Measurements from ENCODE around the gene ASCC3.
"Not testable (repeated sequence)": the region's sequence is repeated elsewhere in the genome, so short reads cannot be mapped to it uniquely, and the experiment has no call there.

The ASCC3 gene

GRCh38 chr6:100751590-100751989 is 129.5 kb downstream of the ASCC3 start:
- no peak overlapping the region for H3K27ac Mint-ChIP-seq
- no peaks in the 10 kb centered on the region for H3K9me3 Mint-ChIP-seq
- no peaks in the 10 kb centered on the region for H3K4me1 Mint-ChIP-seq (ENCODE audit: low read depth)
- H3K4me3 Mint-ChIP-seq, result no peak overlapping the region
- H3K27me3 Mint-ChIP-seq (ENCODE audit: low read depth), result no peaks in the 10 kb centered on the region
- H3K36me3 Mint-ChIP-seq (ENCODE audit: low read depth), result peaks cover 18% of the 10 kb centered on the region

GRCh38 chr6:100745419-100746041 is 135.6 kb downstream of the ASCC3 start:
- no peaks in the 10 kb centered on the region for H3K27me3 Mint-ChIP-seq (ENCODE audit: low read depth)
- H3K4me3 Mint-ChIP-seq, result no peak overlapping the region
- H3K4me1 Mint-ChIP-seq (ENCODE audit: low read depth), result no peaks in the 10 kb centered on the region
- H3K27ac Mint-ChIP-seq, result no peak overlapping the region
- peaks cover 17% of the 10 kb centered on the region for H3K9me3 Mint-ChIP-seq
- peaks cover 32% of the 10 kb centered on the region for H3K36me3 Mint-ChIP-seq (ENCODE audit: low read depth)

GRCh38 chr6:100740439-100740838 is 140.7 kb downstream of the ASCC3 start:
- Mint-ChIP-seq H3K27me3 (ENCODE audit: low read depth) (no peaks in the 10 kb centered on the region), H3K27ac (no peak overlapping the region)

GRCh38 chr6:100737720-100738119 is 143.4 kb downstream of the ASCC3 start:
- not testable (repeated sequence) for H3K27ac Mint-ChIP-seq; H3K4me3 Mint-ChIP-seq; H3K27me3 Mint-ChIP-seq (ENCODE audit: low read depth); H3K4me1 Mint-ChIP-seq (ENCODE audit: low read depth)
- peaks cover 26% of the 10 kb centered on the region for H3K9me3 Mint-ChIP-seq
- peaks cover 19% of the 10 kb centered on the region for H3K36me3 Mint-ChIP-seq (ENCODE audit: low read depth)

More at GRCh38 chr6:100740439-100740838, 140.7 kb downstream of the ASCC3 start:
- H3K4me3 Mint-ChIP-seq, result no peak overlapping the region
- H3K36me3 Mint-ChIP-seq (ENCODE audit: low read depth), result peaks cover 26% of the 10 kb centered on the region
- peaks cover 7% of the 10 kb centered on the region for H3K4me1 Mint-ChIP-seq (ENCODE audit: low read depth)
- peaks cover 29% of the 10 kb centered on the region for H3K9me3 Mint-ChIP-seq

GRCh38 chr6:100731411-100731810 is 149.7 kb downstream of the ASCC3 start:
- Mint-ChIP-seq H3K36me3 (ENCODE audit: low read depth) (no peaks in the 10 kb centered on the region), H3K4me1 (ENCODE audit: low read depth) (no peaks in the 10 kb centered on the region), H3K27me3 (ENCODE audit: low read depth) (no peaks in the 10 kb centered on the region), H3K9me3 (no peaks in the 10 kb centered on the region), H3K27ac (no peak overlapping the region), H3K4me3 (no peak overlapping the region)

- H3K4me3 Mint-ChIP-seq, result no peak overlapping the region
- H3K27me3 Mint-ChIP-seq (ENCODE audit: low read depth), result no peaks in the 10 kb centered on the region
Observed at GRCh38 chr6:100730001-100730980, 150.8 kb downstream of the ASCC3 start.

GRCh38 chr6:100726666-100727065 is 154.5 kb downstream of the ASCC3 start:
- Mint-ChIP-seq H3K36me3 (ENCODE audit: low read depth) (peaks cover 11% of the 10 kb centered on the region), H3K4me3 (no peak overlapping the region), H3K27me3 (ENCODE audit: low read depth) (no peaks in the 10 kb centered on the region), H3K4me1 (ENCODE audit: low read depth) (no peaks in the 10 kb centered on the region), H3K9me3 (no peaks in the 10 kb centered on the region), H3K27ac (no peak overlapping the region)

More at GRCh38 chr6:100730001-100730980, 150.8 kb downstream of the ASCC3 start:
- Mint-ChIP-seq H3K27ac (no peak overlapping the region), H3K9me3 (no peaks in the 10 kb centered on the region), H3K4me1 (ENCODE audit: low read depth) (no peaks in the 10 kb centered on the region), H3K36me3 (ENCODE audit: low read depth) (peaks cover 2% of the 10 kb centered on the region)

GRCh38 chr6:100724696-100725095 is 156.4 kb downstream of the ASCC3 start:
- Mint-ChIP-seq H3K4me1 (ENCODE audit: low read depth) (peaks cover 9% of the 10 kb centered on the region), H3K4me3 (no peak overlapping the region), H3K27me3 (ENCODE audit: low read depth) (no peaks in the 10 kb centered on the region), H3K36me3 (ENCODE audit: low read depth) (peaks cover 11% of the 10 kb centered on the region), H3K9me3 (no peaks in the 10 kb centered on the region), H3K27ac (no peak overlapping the region)

GRCh38 chr6:100724222-100724621 is 156.9 kb downstream of the ASCC3 start:
- Mint-ChIP-seq H3K36me3 (ENCODE audit: low read depth) (peaks cover 11% of the 10 kb centered on the region), H3K27me3 (ENCODE audit: low read depth) (no peaks in the 10 kb centered on the region), H3K27ac (no peak overlapping the region), H3K4me3 (no peak overlapping the region), H3K4me1 (ENCODE audit: low read depth) (peaks cover 9% of the 10 kb centered on the region), H3K9me3 (no peaks in the 10 kb centered on the region)

- Mint-ChIP-seq H3K27me3 (ENCODE audit: low read depth) (no peaks in the 10 kb centered on the region), H3K4me1 (ENCODE audit: low read depth) (peaks cover 9% of the 10 kb centered on the region), H3K9me3 (no peaks in the 10 kb centered on the region)
Observed at GRCh38 chr6:100721256-100721655, 159.9 kb downstream of the ASCC3 start.

GRCh38 chr6:100719883-100720682 is 161.0 kb downstream of the ASCC3 start:
- Mint-ChIP-seq H3K4me3 (no peak overlapping the region), H3K4me1 (ENCODE audit: low read depth) (peaks cover 9% of the 10 kb centered on the region), H3K27me3 (ENCODE audit: low read depth) (no peaks in the 10 kb centered on the region), H3K36me3 (ENCODE audit: low read depth) (peaks cover 11% of the 10 kb centered on the region), H3K9me3 (no peaks in the 10 kb centered on the region), H3K27ac (no peak overlapping the region)

More at GRCh38 chr6:100721256-100721655, 159.9 kb downstream of the ASCC3 start:
- no peak overlapping the region for H3K4me3 Mint-ChIP-seq
- peaks cover 13% of the 10 kb centered on the region for H3K36me3 Mint-ChIP-seq (ENCODE audit: low read depth)
- no peak overlapping the region for H3K27ac Mint-ChIP-seq

GRCh38 chr6:100712997-100713396 is 168.1 kb downstream of the ASCC3 start:
- no peak overlapping the region for H3K4me3 Mint-ChIP-seq
- H3K27me3 Mint-ChIP-seq (ENCODE audit: low read depth), result no peaks in the 10 kb centered on the region
- H3K9me3 Mint-ChIP-seq, result no peaks in the 10 kb centered on the region
- H3K4me1 Mint-ChIP-seq (ENCODE audit: low read depth), result no peaks in the 10 kb centered on the region
- peaks cover 3% of the 10 kb centered on the region for H3K36me3 Mint-ChIP-seq (ENCODE audit: low read depth)
- no peak overlapping the region for H3K27ac Mint-ChIP-seq

GRCh38 chr6:100706491-100706890 is 174.6 kb downstream of the ASCC3 start:
- H3K27ac Mint-ChIP-seq, result no peak overlapping the region
- peaks cover 10% of the 10 kb centered on the region for H3K9me3 Mint-ChIP-seq
- peaks cover 15% of the 10 kb centered on the region for H3K36me3 Mint-ChIP-seq (ENCODE audit: low read depth)
- peaks cover 3% of the 10 kb centered on the region for H3K4me1 Mint-ChIP-seq (ENCODE audit: low read depth)
- no peaks in the 10 kb centered on the region for H3K27me3 Mint-ChIP-seq (ENCODE audit: low read depth)
- H3K4me3 Mint-ChIP-seq, result no peak overlapping the region

GRCh38 chr6:100704961-100705360 is 176.2 kb downstream of the ASCC3 start:
- Mint-ChIP-seq H3K4me3 (no peak overlapping the region), H3K27me3 (ENCODE audit: low read depth) (no peaks in the 10 kb centered on the region), H3K36me3 (ENCODE audit: low read depth) (peaks cover 18% of the 10 kb centered on the region), H3K4me1 (ENCODE audit: low read depth) (peaks cover 4% of the 10 kb centered on the region), H3K9me3 (peaks cover 15% of the 10 kb centered on the region), H3K27ac (no peak overlapping the region)

All from T-helper 1 cell treated with Interleukin-12 subunit alpha and Interleukin-12 subunit beta and Interleukin-4 antibody, amounts not matched to agents 30 μg/mL and 1 μg/mL, for 36 hours (primary cell).